Neural progenitor cell (in vitro differentiated cells): Measurements from ENCODE around the gene TMEM127.

Experiments used
- EZH2 ChIP-seq: fragments of 200-600 bp; sonication (generic); IDR thresholded peaks from 2 replicates; pipeline ENCODE4 v1.6.1; 2017; ENCODE audit warnings: antibody characterized with exemption, mild to moderate bottlenecking, moderate library complexity
- EZH2phosphoT487 ChIP-seq: fragments of 200-600 bp; sonication (generic); IDR thresholded peaks from 2 replicates; pipeline ENCODE4 v1.6.1; 2017; ENCODE audit warnings: antibody characterized with exemption
- TF ChIP-seq, protein P1 (sequence below): fragments of 200-600 bp; sonication (generic); IDR thresholded peaks from 2 replicates; pipeline ENCODE4 v1.5.1; 2017; ENCODE audit warnings: antibody characterized with exemption, mild to moderate bottlenecking

DNA sequence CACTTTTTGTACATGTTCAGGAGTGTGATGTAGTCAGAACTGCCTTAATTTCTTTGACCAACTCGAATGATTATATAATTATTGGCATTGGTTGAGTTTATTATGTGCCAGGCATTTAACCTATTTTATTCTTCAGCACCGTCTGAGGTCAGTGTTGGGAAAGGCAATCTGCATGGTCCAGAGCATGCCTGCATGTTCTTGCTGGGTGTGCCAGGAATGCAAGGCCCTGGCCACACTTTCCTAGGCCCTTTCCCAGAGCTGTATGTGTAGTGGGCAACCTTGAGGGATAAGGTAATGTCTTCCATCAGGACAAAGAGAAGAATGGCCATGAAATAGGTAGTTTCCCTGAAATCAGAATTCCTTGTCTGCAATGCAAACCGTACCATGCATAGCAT is 49.2 kb upstream of the TMEM127 start:
- TF ChIP-seq, protein P1, sequence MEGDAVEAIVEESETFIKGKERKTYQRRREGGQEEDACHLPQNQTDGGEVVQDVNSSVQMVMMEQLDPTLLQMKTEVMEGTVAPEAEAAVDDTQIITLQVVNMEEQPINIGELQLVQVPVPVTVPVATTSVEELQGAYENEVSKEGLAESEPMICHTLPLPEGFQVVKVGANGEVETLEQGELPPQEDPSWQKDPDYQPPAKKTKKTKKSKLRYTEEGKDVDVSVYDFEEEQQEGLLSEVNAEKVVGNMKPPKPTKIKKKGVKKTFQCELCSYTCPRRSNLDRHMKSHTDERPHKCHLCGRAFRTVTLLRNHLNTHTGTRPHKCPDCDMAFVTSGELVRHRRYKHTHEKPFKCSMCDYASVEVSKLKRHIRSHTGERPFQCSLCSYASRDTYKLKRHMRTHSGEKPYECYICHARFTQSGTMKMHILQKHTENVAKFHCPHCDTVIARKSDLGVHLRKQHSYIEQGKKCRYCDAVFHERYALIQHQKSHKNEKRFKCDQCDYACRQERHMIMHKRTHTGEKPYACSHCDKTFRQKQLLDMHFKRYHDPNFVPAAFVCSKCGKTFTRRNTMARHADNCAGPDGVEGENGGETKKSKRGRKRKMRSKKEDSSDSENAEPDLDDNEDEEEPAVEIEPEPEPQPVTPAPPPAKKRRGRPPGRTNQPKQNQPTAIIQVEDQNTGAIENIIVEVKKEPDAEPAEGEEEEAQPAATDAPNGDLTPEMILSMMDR, result no peak
- TF ChIP-seq EZH2phosphoT487 (no peak), EZH2 (no peak)
